ENCODE measurements around the gene DDX10. TPM values are rescaled to one million over a fixed set of nuclear protein-coding genes. Genes with fewer than 3 reads are reported as not detected.

The DDX10 gene
- total RNA-seq, 2 donors from 2014 or later, result 18.5 to 33.1 TPM

- peak; percentile 54 for DNase-seq (ENCODE audit: low spot score)
- WGBS, result 55% methylated on average over 5 of the region's 5 CpGs
- H3K4me1 ChIP-seq (replicated peaks), result no peaks in the 10 kb centered on the region
- H3K36me3 ChIP-seq, result no peaks in the 10 kb centered on the region
- TF ChIP-seq POLR2A (IDR thresholded peaks at IDR 0.05), result no peak
- peak in 3 of 4 experiments; percentile 50 to 72 (median 66) for TF ChIP-seq CTCF (IDR thresholded peaks at IDR 0.05)
- peak; percentile 62 for TF ChIP-seq POLR2AphosphoS5 (IDR thresholded peaks at IDR 0.05)
- H3K27ac ChIP-seq, result no peak overlapping the region
- no peak overlapping the region for H3K4me3 ChIP-seq
- H3K27me3 ChIP-seq (replicated peaks; ENCODE audit: insufficient read depth), result no peaks in the 10 kb centered on the region
- H3K9me3 ChIP-seq, result no peaks in the 10 kb centered on the region
- intact Hi-C loops (cut with DNase I), result loop anchor here (10.0 kb wide), 1 partner anchor 640 kb away; no protein-coding TSS in a partner anchor
Observed at GRCh38 chr11:108654994-108655631, 9.8 kb upstream of the DDX10 start.

- intact Hi-C loops (cut with DNase I), result loop anchor here (5.0 to 10.0 kb wide), 4 partner anchors 168 to 540 kb away; partner anchors contain the start of genes ACAT1, ATM, C11orf65 and NPAT
- H3K4me1 ChIP-seq (replicated peaks), result peaks cover 6% of the 10 kb centered on the region
- H3K36me3 ChIP-seq, result no peaks in the 10 kb centered on the region
- 93% methylated on average over 4 of the region's 4 CpGs for WGBS
- no peak overlapping the region for H3K27ac ChIP-seq
- H3K4me3 ChIP-seq, result no peak overlapping the region
- TF ChIP-seq POLR2A (IDR thresholded peaks at IDR 0.05) (no peak), CTCF (IDR thresholded peaks at IDR 0.05) (no peak), POLR2AphosphoS5 (IDR thresholded peaks at IDR 0.05) (no peak)
- DNase-seq (ENCODE audit: low spot score), result no peak
- no peaks in the 10 kb centered on the region for H3K9me3 ChIP-seq
- H3K27me3 ChIP-seq (replicated peaks; ENCODE audit: insufficient read depth), result no peaks in the 10 kb centered on the region
Observed at GRCh38 chr11:108662700-108663099, 2.2 kb upstream of the DDX10 start.

GRCh38 chr11:108663154-108663877 lies 1.6 kb upstream of the DDX10 start:
- H3K27me3 ChIP-seq (replicated peaks; ENCODE audit: insufficient read depth), result no peaks in the 10 kb centered on the region
- H3K9me3 ChIP-seq, result no peaks in the 10 kb centered on the region
- H3K4me3 ChIP-seq, result no peak overlapping the region
- no peaks in the 10 kb centered on the region for H3K36me3 ChIP-seq
- DNase-seq (ENCODE audit: low spot score), result no peak
- no peak overlapping the region for H3K27ac ChIP-seq
- no peak for TF ChIP-seq POLR2AphosphoS5 (IDR thresholded peaks at IDR 0.05)
- no peak for TF ChIP-seq POLR2A (IDR thresholded peaks at IDR 0.05)
- no peak for TF ChIP-seq CTCF (IDR thresholded peaks at IDR 0.05)
- intact Hi-C loops (cut with DNase I), result loop anchor here (5.0 to 10.0 kb wide), 4 partner anchors 169 to 541 kb away; partner anchors contain the start of genes ACAT1, ATM, C11orf65 and NPAT
- 80% methylated on average over 5 of the region's 5 CpGs for WGBS
- H3K4me1 ChIP-seq (replicated peaks), result peaks cover 6% of the 10 kb centered on the region

DNA sequence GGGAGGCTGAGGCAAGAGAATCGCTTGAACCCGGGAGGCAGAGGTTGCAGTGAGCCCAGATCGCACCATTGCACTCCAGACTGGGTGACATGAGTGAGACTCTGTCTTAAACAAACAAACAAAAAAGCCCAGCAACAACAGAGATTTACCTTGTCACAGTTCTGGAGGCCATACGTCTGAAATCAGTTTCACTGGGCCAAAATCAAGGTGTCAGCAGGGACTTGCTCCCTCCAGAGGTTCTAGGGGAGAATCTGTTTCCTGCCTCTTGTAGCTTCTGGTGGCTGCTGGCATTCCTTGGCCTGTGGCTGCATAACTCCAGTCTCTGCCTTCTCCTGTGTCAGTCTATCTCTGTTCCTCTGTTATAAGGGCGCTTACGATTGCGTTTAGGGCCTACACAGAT lies 1.5 kb downstream of the DDX10 start:
- intact Hi-C loops (cut with DNase I), result loop anchor here (10.0 kb wide), 2 partner anchors 172 to 202 kb away; partner anchors contain the start of genes C11orf65 and POGLUT3
- H3K27me3 ChIP-seq (replicated peaks; ENCODE audit: insufficient read depth), result no peaks in the 10 kb centered on the region
- TF ChIP-seq POLR2AphosphoS5 (IDR thresholded peaks at IDR 0.05), result no peak
- no peak for TF ChIP-seq CTCF (IDR thresholded peaks at IDR 0.05)
- no peak for TF ChIP-seq POLR2A (IDR thresholded peaks at IDR 0.05)
- H3K4me3 ChIP-seq, result no peak overlapping the region
- H3K4me1 ChIP-seq (replicated peaks), result peaks cover 6% of the 10 kb centered on the region
- no peaks in the 10 kb centered on the region for H3K9me3 ChIP-seq
- DNase-seq (ENCODE audit: low spot score), result no peak
- WGBS, result 97% methylated on average over 7 of the region's 7 CpGs
- H3K36me3 ChIP-seq, result no peaks in the 10 kb centered on the region
- no peak overlapping the region for H3K27ac ChIP-seq
